NT2/D1 (cell line): Measurements from ENCODE around the gene TIPARP.

Experiments used
- YY1 ChIP-seq: IDR thresholded peaks from 2 replicates; pipeline ENCODE4 v1.6.1; 2011; ENCODE audit not compliant: insufficient read length, insufficient read depth
- ZNF274 ChIP-seq: IDR thresholded peaks from 2 replicates; pipeline ENCODE4 v1.6.1; 2011; ENCODE audit warnings: mild to moderate bottlenecking, low read depth, low read length

DNA sequence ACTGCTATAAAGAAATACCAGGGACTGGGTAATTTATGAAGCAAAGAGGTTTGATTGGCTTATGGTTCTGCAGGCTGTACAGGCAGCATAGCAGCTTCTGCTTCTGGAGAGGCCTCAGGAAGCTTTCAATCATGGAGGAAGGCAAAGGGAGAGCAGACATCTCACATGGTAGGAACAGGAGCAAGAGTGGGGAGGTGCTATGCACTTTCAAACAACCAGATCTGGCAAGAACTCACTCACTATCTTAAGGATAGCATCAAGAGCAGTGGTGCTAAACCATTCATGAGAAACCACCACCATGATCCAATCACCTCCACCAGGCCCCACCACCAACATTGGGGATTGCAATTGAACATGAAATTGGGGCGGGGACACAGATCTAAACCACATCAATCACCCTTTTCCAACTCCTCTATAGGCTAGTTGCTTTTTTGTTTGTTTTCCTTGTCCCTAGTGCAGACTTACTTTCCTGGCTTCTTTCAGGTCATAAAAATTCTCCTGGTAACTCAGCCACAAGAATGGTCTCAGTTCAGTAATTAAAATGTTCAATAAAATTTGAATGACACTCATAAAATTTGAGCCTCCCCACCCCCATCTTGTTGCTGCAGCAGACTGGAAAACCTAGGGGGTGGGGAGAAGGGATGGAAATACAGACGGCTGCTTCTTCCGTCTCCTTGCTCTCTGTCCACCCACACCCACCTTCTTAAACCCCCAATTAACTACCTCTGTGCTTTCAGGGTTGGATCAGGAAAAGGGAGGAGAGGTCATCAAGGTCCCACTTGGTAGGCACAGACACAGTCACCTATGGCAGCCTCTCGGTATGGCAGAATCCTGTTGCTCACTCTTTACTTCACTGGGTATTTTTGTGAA lies 16.3 kb upstream of the TIPARP start:
- TF ChIP-seq YY1 = no peak
- TF ChIP-seq ZNF274 = no peak
